ENCODE results near the gene STYXL2.
A peak's percentile ranks its signal among the peaks of the same experiment; 100 is the strongest.

STYXL2 gene

GRCh38 chr1:167111868-167112709 is 18.2 kb downstream of the STYXL2 start:
- DNase-seq = no peak

GRCh38 chr1:167114725-167115124 is 20.9 kb downstream of the STYXL2 start:
- no peak for DNase-seq

GRCh38 chr1:167115655-167116054 is 21.8 kb downstream of the STYXL2 start:
- no peak for DNase-seq

GRCh38 chr1:167116174-167116573 is 22.3 kb downstream of the STYXL2 start:
- no peak for DNase-seq

GRCh38 chr1:167117225-167117624 is 23.4 kb downstream of the STYXL2 start:
- DNase-seq = no peak

- no peak for DNase-seq
Measured at GRCh38 chr1:167118188-167118587, 24.3 kb downstream of the STYXL2 start.

GRCh38 chr1:167119696-167120095 is 25.8 kb downstream of the STYXL2 start:
- no peak for DNase-seq

GRCh38 chr1:167120899-167121298 is 27.0 kb downstream of the STYXL2 start:
- DNase-seq = no peak

GRCh38 chr1:167121375-167122120 is 27.7 kb downstream of the STYXL2 start:
- peak; percentile 56 for DNase-seq

- DNase-seq = no peak
Measured at GRCh38 chr1:167122121-167122480, 28.2 kb downstream of the STYXL2 start.

GRCh38 chr1:167122568-167122967 is 28.7 kb downstream of the STYXL2 start:
- no peak for DNase-seq

GRCh38 chr1:167126317-167126716 is 32.4 kb downstream of the STYXL2 start:
- no peak for DNase-seq

- DNase-seq = no peak
Measured at GRCh38 chr1:167126811-167127210, 32.9 kb downstream of the STYXL2 start.

GRCh38 chr1:167127236-167127635 is 33.4 kb downstream of the STYXL2 start:
- DNase-seq = no peak

GRCh38 chr1:167127661-167128060 is 33.8 kb downstream of the STYXL2 start:
- no peak for DNase-seq

- DNase-seq = no peak
Measured at GRCh38 chr1:167128261-167129227, 34.7 kb downstream of the STYXL2 start.

- no peak for DNase-seq
Measured at GRCh38 chr1:167130829-167131510, 37.1 kb downstream of the STYXL2 start.

- DNase-seq = no peak
Measured at GRCh38 chr1:167132301-167133010, 38.6 kb downstream of the STYXL2 start.

GRCh38 chr1:167135281-167135840 is 41.5 kb downstream of the STYXL2 start:
- no peak for DNase-seq

GRCh38 chr1:167136191-167136614 is 42.3 kb downstream of the STYXL2 start:
- DNase-seq = no peak

GRCh38 chr1:167136806-167137205 is 42.9 kb downstream of the STYXL2 start:
- no peak for DNase-seq

Measured in NCI-H2227 treated with DMSO at 0.1 percent for 48 hours (cell line).